ENCODE measurements around the gene FHAD1.

Gene FHAD1

GRCh38 chr1:15207829-15208429 lies 39.1 kb upstream of the FHAD1 start:
- no peak overlapping the region for H3K4me3 ChIP-seq (ENCODE audit: low read length)
- H3K27me3 ChIP-seq (ENCODE audit: control insufficient read depth, insufficient read depth, low read length) = no peaks in the 10 kb centered on the region
- no peak overlapping the region for H3K27ac ChIP-seq (ENCODE audit: low read length)
- H3K36me3 ChIP-seq (ENCODE audit: control insufficient read depth, insufficient read depth, low read length) = no peaks in the 10 kb centered on the region
- no peaks in the 10 kb centered on the region for H3K9me3 ChIP-seq (ENCODE audit: control insufficient read depth, insufficient read depth, low read length)
- DNase-seq (ENCODE audit: low read depth, low spot score) = no peak
- H3K4me1 ChIP-seq (ENCODE audit: control insufficient read depth, insufficient read depth, low read length) = peaks cover 11% of the 10 kb centered on the region
- no CpG with 5 or more reads among the region's 6 CpGs for whole genome bisulfite sequencing (ENCODE audit: insufficient coverage, insufficient read length)

- Histone ChIP-seq H3K27me3 (ENCODE audit: control insufficient read depth, insufficient read depth, low read length) (no peaks in the 10 kb centered on the region), H3K27ac (ENCODE audit: low read length) (no peak overlapping the region), H3K9me3 (ENCODE audit: control insufficient read depth, insufficient read depth, low read length) (no peaks in the 10 kb centered on the region), H3K4me3 (ENCODE audit: low read length) (no peak overlapping the region), H3K4me1 (ENCODE audit: control insufficient read depth, insufficient read depth, low read length) (peaks cover 11% of the 10 kb centered on the region), H3K36me3 (ENCODE audit: control insufficient read depth, insufficient read depth, low read length) (no peaks in the 10 kb centered on the region)
- DNase-seq (ENCODE audit: low read depth, low spot score) = no peak
- WGBS (ENCODE audit: insufficient coverage, insufficient read length) = no CpG with 5 or more reads among the region's 7 CpGs
Observed at GRCh38 chr1:15210651-15211375, 36.2 kb upstream of the FHAD1 start.

- H3K27ac ChIP-seq (ENCODE audit: low read length) = no peak overlapping the region
- peaks cover 8% of the 10 kb centered on the region for H3K4me1 ChIP-seq (ENCODE audit: control insufficient read depth, insufficient read depth, low read length)
- H3K9me3 ChIP-seq (ENCODE audit: control insufficient read depth, insufficient read depth, low read length) = no peaks in the 10 kb centered on the region
- no peak overlapping the region for H3K4me3 ChIP-seq (ENCODE audit: low read length)
- H3K36me3 ChIP-seq (ENCODE audit: control insufficient read depth, insufficient read depth, low read length) = no peaks in the 10 kb centered on the region
- no CpG with 5 or more reads among the region's 3 CpGs for WGBS (ENCODE audit: insufficient coverage, insufficient read length)
- no peaks in the 10 kb centered on the region for H3K27me3 ChIP-seq (ENCODE audit: control insufficient read depth, insufficient read depth, low read length)
- DNase-seq (ENCODE audit: low read depth, low spot score) = no peak
Observed at GRCh38 chr1:15211424-15211823, 35.6 kb upstream of the FHAD1 start.

- no peaks in the 10 kb centered on the region for H3K9me3 ChIP-seq (ENCODE audit: control insufficient read depth, insufficient read depth, low read length)
- H3K27ac ChIP-seq (ENCODE audit: low read length) = no peak overlapping the region
- H3K36me3 ChIP-seq (ENCODE audit: control insufficient read depth, insufficient read depth, low read length) = no peaks in the 10 kb centered on the region
- H3K27me3 ChIP-seq (ENCODE audit: control insufficient read depth, insufficient read depth, low read length) = no peaks in the 10 kb centered on the region
- DNase-seq (ENCODE audit: low read depth, low spot score) = no peak
- no peak overlapping the region for H3K4me3 ChIP-seq (ENCODE audit: low read length)
- peaks cover 5% of the 10 kb centered on the region for H3K4me1 ChIP-seq (ENCODE audit: control insufficient read depth, insufficient read depth, low read length)
- WGBS (ENCODE audit: insufficient coverage, insufficient read length) = no CpG with 5 or more reads among the region's 17 CpGs
Observed at GRCh38 chr1:15212216-15212953, 34.6 kb upstream of the FHAD1 start.

GRCh38 chr1:15212954-15213291 lies 34.1 kb upstream of the FHAD1 start:
- Histone ChIP-seq H3K4me3 (ENCODE audit: low read length) (no peak overlapping the region), H3K27ac (ENCODE audit: low read length) (no peak overlapping the region), H3K4me1 (ENCODE audit: control insufficient read depth, insufficient read depth, low read length) (peaks cover 2% of the 10 kb centered on the region), H3K27me3 (ENCODE audit: control insufficient read depth, insufficient read depth, low read length) (no peaks in the 10 kb centered on the region), H3K36me3 (ENCODE audit: control insufficient read depth, insufficient read depth, low read length) (no peaks in the 10 kb centered on the region), H3K9me3 (ENCODE audit: control insufficient read depth, insufficient read depth, low read length) (no peaks in the 10 kb centered on the region)
- no CpG with 5 or more reads among the region's 3 CpGs for WGBS (ENCODE audit: insufficient coverage, insufficient read length)
- DNase-seq (ENCODE audit: low read depth, low spot score) = no peak

- Histone ChIP-seq H3K27me3 (ENCODE audit: control insufficient read depth, insufficient read depth, low read length) (no peaks in the 10 kb centered on the region), H3K9me3 (ENCODE audit: control insufficient read depth, insufficient read depth, low read length) (no peaks in the 10 kb centered on the region), H3K4me1 (ENCODE audit: control insufficient read depth, insufficient read depth, low read length) (no peaks in the 10 kb centered on the region), H3K36me3 (ENCODE audit: control insufficient read depth, insufficient read depth, low read length) (no peaks in the 10 kb centered on the region), H3K4me3 (ENCODE audit: low read length) (no peak overlapping the region), H3K27ac (ENCODE audit: low read length) (no peak overlapping the region)
- no CpG with 5 or more reads among the region's 7 CpGs for WGBS (ENCODE audit: insufficient coverage, insufficient read length)
- no peak for DNase-seq (ENCODE audit: low read depth, low spot score)
Observed at GRCh38 chr1:15213341-15213821, 33.6 kb upstream of the FHAD1 start.

GRCh38 chr1:15214527-15214926 lies 32.5 kb upstream of the FHAD1 start:
- WGBS (ENCODE audit: insufficient coverage, insufficient read length) = no CpG with 5 or more reads among the region's 19 CpGs
- DNase-seq (ENCODE audit: low read depth, low spot score) = no peak

GRCh38 chr1:15215116-15215515 lies 31.9 kb upstream of the FHAD1 start:
- no peak for DNase-seq (ENCODE audit: low read depth, low spot score)
- Histone ChIP-seq H3K4me3 (ENCODE audit: low read length) (no peak overlapping the region), H3K9me3 (ENCODE audit: control insufficient read depth, insufficient read depth, low read length) (no peaks in the 10 kb centered on the region), H3K4me1 (ENCODE audit: control insufficient read depth, insufficient read depth, low read length) (no peaks in the 10 kb centered on the region), H3K27ac (ENCODE audit: low read length) (no peak overlapping the region), H3K36me3 (ENCODE audit: control insufficient read depth, insufficient read depth, low read length) (no peaks in the 10 kb centered on the region; the same call in 1 of the 2 replicates), H3K27me3 (ENCODE audit: control insufficient read depth, insufficient read depth, low read length) (no peaks in the 10 kb centered on the region)
- WGBS (ENCODE audit: insufficient coverage, insufficient read length) = no CpG with 5 or more reads among the region's 23 CpGs

More at GRCh38 chr1:15214527-15214926, 32.5 kb upstream of the FHAD1 start:
- Histone ChIP-seq H3K36me3 (ENCODE audit: control insufficient read depth, insufficient read depth, low read length) (no peaks in the 10 kb centered on the region; the same call in 1 of the 2 replicates), H3K4me1 (ENCODE audit: control insufficient read depth, insufficient read depth, low read length) (no peaks in the 10 kb centered on the region), H3K27me3 (ENCODE audit: control insufficient read depth, insufficient read depth, low read length) (no peaks in the 10 kb centered on the region), H3K9me3 (ENCODE audit: control insufficient read depth, insufficient read depth, low read length) (no peaks in the 10 kb centered on the region), H3K4me3 (ENCODE audit: low read length) (no peak overlapping the region), H3K27ac (ENCODE audit: low read length) (no peak overlapping the region)

- H3K27ac ChIP-seq (ENCODE audit: low read length) = no peak overlapping the region
- DNase-seq (ENCODE audit: low read depth, low spot score) = no peak
- no peaks in the 10 kb centered on the region for H3K27me3 ChIP-seq (ENCODE audit: control insufficient read depth, insufficient read depth, low read length)
- WGBS (ENCODE audit: insufficient coverage, insufficient read length) = no CpG with 5 or more reads among the region's 1 CpG
- H3K4me3 ChIP-seq (ENCODE audit: low read length) = no peak overlapping the region
- no peaks in the 10 kb centered on the region for H3K9me3 ChIP-seq (ENCODE audit: control insufficient read depth, insufficient read depth, low read length)
- H3K4me1 ChIP-seq (ENCODE audit: control insufficient read depth, insufficient read depth, low read length) = no peaks in the 10 kb centered on the region
- no peaks in the 10 kb centered on the region; the same call in 1 of the 2 replicates for H3K36me3 ChIP-seq (ENCODE audit: control insufficient read depth, insufficient read depth, low read length)
Observed at GRCh38 chr1:15217654-15218053, 29.4 kb upstream of the FHAD1 start.

Data from iPS DF 6.9 (cell line).